ENCODE results near the gene MRNIP.

DNA sequence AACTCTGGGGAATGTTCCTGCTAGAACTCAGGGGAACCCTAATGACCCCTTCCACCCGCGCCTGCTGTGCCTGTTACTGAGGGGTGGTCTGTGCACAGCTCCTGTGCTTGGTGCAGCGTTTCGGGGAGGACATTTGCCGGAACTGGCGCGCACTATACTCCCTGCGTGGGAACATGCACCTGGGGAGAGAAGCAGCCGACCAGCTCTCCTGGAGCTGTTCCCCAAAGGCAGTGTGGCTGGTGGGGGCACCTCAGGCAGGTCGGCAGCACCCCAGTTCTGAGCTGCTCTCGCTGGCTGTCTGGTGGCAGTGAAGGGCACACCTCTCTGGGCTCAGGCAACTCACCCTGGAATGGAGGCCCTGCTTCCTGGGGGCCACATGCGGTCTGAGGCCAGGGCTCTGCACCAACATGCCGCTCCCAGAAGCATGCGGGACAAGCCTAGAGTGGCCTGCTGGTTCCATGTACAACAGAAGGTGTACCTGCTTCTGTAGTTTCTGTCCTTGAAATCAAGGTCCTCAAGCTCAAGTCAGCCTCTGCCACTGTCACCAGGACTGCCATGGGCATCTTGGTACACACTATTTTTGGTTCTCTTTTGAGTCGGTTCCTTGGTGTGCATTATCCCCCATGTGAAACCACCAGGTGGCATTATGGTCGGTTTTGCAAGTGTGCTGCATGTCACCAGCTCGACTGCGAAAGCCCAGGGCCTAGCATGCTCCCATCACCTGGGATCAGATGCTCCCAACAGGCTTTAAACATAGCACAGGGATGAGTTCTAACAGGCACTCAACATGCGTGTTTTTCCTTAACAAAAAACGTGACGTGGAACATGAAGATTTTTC is 7.8 kb upstream of the MRNIP start:
- no peak for TF ChIP-seq GATA2 (IDR thresholded peaks at IDR 0.05; ENCODE audit: low read depth, low read length)
- no peak for TF ChIP-seq GATA3 (IDR thresholded peaks at IDR 0.05; ENCODE audit: low read depth, low read length)
